H1 (cell line): ENCODE measurements around the gene FGGY.

Source experiments
- CBX5 ChIP-seq: fragments of 300-800, 300-1000 bp; sonication (generic); IDR thresholded peaks from 2 replicates; pipeline ENCODE4 v1.7.1; 2016; ENCODE audit warnings: antibody characterized with exemption, low read length, low read depth
- CBX8 ChIP-seq: fragments of 300-800, 300-1000 bp; sonication (generic); IDR thresholded peaks from 2 replicates; pipeline ENCODE4 v1.7.1; 2016; ENCODE audit warnings: low read depth, low read length, borderline replicate concordance
- CEBPB ChIP-seq: IDR thresholded peaks from 2 replicates; pipeline ENCODE4 v1.6.1; 2012; ENCODE audit warnings: low read depth, low read length
- EP300 ChIP-seq, 2 experiments: IDR thresholded peaks; 1 replicate in 1 of 2; 2 replicates in 1 of 2; pipeline ENCODE4 v1.6.1; 2011 to 2012; ENCODE audit warnings: low read depth in 2 of 2, low read length in 2 of 2, mild to moderate bottlenecking in 2 of 2, borderline replicate concordance in 1 of 2, inconsistent platforms in 1 of 2, moderate library complexity in 1 of 2
- EZH2 ChIP-seq: fragments of 200-600 bp; sonication (generic); IDR thresholded peaks from 2 replicates; pipeline ENCODE4 v1.7.1; 2012; ENCODE audit warnings: low read depth, mild to moderate bottlenecking, moderate library complexity, low read length, inconsistent platforms; ENCODE audit not compliant: severe bottlenecking
- GABPA ChIP-seq: IDR thresholded peaks from 2 replicates; pipeline ENCODE4 v1.6.1; 2011; ENCODE audit warnings: mild to moderate bottlenecking, low read length, moderate library complexity, borderline replicate concordance; ENCODE audit not compliant: insufficient read depth
- NANOG ChIP-seq: IDR thresholded peaks from 2 replicates; pipeline ENCODE4 v1.6.1; 2011; ENCODE audit warnings: low read length, low read depth, mild to moderate bottlenecking, inconsistent platforms; ENCODE audit not compliant: insufficient read depth, poor library complexity, severe bottlenecking
- POLR2A ChIP-seq, 2 experiments: IDR thresholded peaks; 1 replicate in 1 of 2; 2 replicates in 1 of 2; pipeline ENCODE4 v1.6.1; 2011; ENCODE audit warnings: low read depth in 2 of 2, low read length in 2 of 2, mild to moderate bottlenecking in 2 of 2; ENCODE audit errors: control extremely low read depth in 1 of 2
- POLR2AphosphoS5 ChIP-seq: IDR thresholded peaks from 2 replicates; pipeline ENCODE4 v1.6.1; 2011; ENCODE audit warnings: low read depth, low read length
- SP1 ChIP-seq: IDR thresholded peaks from 2 replicates; pipeline ENCODE4 v1.6.1; 2011; ENCODE audit warnings: low read depth, low read length
- TF ChIP-seq, protein P1 (sequence below), 3 experiments: IDR thresholded peaks; 1 replicate in 2 of 3; 2 replicates in 1 of 3; pipeline versions ENCODE4 v1.5.1 to v1.6.1; 2011; ENCODE audit warnings: low read length in 3 of 3, mild to moderate bottlenecking in 3 of 3, inconsistent platforms in 2 of 3, low read depth in 1 of 3, moderate library complexity in 1 of 3; ENCODE audit not compliant: insufficient read depth in 1 of 3; ENCODE audit errors: control extremely low read depth in 1 of 3
- TF ChIP-seq, protein P2 (sequence below): IDR thresholded peaks from 2 replicates; pipeline ENCODE4 v1.6.1; 2012; ENCODE audit warnings: inconsistent platforms

- TF ChIP-seq, protein P1, sequence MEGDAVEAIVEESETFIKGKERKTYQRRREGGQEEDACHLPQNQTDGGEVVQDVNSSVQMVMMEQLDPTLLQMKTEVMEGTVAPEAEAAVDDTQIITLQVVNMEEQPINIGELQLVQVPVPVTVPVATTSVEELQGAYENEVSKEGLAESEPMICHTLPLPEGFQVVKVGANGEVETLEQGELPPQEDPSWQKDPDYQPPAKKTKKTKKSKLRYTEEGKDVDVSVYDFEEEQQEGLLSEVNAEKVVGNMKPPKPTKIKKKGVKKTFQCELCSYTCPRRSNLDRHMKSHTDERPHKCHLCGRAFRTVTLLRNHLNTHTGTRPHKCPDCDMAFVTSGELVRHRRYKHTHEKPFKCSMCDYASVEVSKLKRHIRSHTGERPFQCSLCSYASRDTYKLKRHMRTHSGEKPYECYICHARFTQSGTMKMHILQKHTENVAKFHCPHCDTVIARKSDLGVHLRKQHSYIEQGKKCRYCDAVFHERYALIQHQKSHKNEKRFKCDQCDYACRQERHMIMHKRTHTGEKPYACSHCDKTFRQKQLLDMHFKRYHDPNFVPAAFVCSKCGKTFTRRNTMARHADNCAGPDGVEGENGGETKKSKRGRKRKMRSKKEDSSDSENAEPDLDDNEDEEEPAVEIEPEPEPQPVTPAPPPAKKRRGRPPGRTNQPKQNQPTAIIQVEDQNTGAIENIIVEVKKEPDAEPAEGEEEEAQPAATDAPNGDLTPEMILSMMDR (IDR thresholded peaks at IDR 0.05; ENCODE audit: control extremely low read depth in 1 of 3, insufficient read depth in 1 of 3, low read depth in 1 of 3, low read length in 3 of 3), result no peak
- no peak for TF ChIP-seq GABPA
- TF ChIP-seq NANOG, result no peak
- no peak for TF ChIP-seq CBX5
- no peak for TF ChIP-seq POLR2AphosphoS5
- TF ChIP-seq CBX8, result no peak
- no peak for TF ChIP-seq EZH2
- no peak for TF ChIP-seq EP300 (IDR thresholded peaks at IDR 0.05; ENCODE audit: borderline replicate concordance in 1 of 2, low read depth in 2 of 2, low read length in 2 of 2)
- TF ChIP-seq SP1, result no peak
- TF ChIP-seq, protein P2, sequence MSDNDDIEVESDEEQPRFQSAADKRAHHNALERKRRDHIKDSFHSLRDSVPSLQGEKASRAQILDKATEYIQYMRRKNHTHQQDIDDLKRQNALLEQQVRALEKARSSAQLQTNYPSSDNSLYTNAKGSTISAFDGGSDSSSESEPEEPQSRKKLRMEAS, result no peak
- no peak for TF ChIP-seq POLR2A (IDR thresholded peaks at IDR 0.05; ENCODE audit: control extremely low read depth in 1 of 2, low read depth in 2 of 2, low read length in 2 of 2)
- TF ChIP-seq CEBPB, result no peak
Measured at GRCh38 chr1:59361766-59362165, 64.9 kb downstream of the FGGY start.
